ENCODE measurements around the gene USP49. TPM values are rescaled to one million over a fixed set of nuclear protein-coding genes. Genes with fewer than 3 reads are reported as not detected.

The USP49 gene
- total and polyA plus RNA-seq, 2 of the 4 experiments (the other 2 are of a cell fraction) = 1.4 to 2.1 TPM

GRCh38 chr6:41821266-41821665, 73.9 kb downstream of the USP49 start:
- ATAC-seq (ENCODE audit: low read depth) (no peak), DNase-seq (no peak)
- H3K23ac ChIP-seq (ENCODE audit: low read depth, low read length) = no peak overlapping the region
- H3K14ac ChIP-seq (replicated peaks; ENCODE audit: low read depth, low read length) = no peak overlapping the region
- no CpG with 5 or more reads among the region's 4 CpGs for WGBS, 2 experiments (ENCODE audit: extremely low coverage in 2 of 2, insufficient read length in 1 of 2)
- H4K91ac ChIP-seq (ENCODE audit: insufficient read depth, low read depth, low read length) = no peak overlapping the region
- no peak overlapping the region for H2AK9ac ChIP-seq (replicated peaks; ENCODE audit: low read depth, low read length, poor library complexity)
- H4K8ac ChIP-seq (ENCODE audit: low read depth in 2 of 2, low read length in 2 of 2) = no peak overlapping the region
- H3K9me1 ChIP-seq (ENCODE audit: insufficient read depth, low read length) = no peaks in the 10 kb centered on the region
- ChIA-PET CTCF (no interaction called here), POLR2A (ENCODE audit: unreplicated experiment) (no interaction called here)
- intact Hi-C loops (cut with micrococcal nuclease) = no loop called here
- BruUV-seq (replicated peaks) = no TSS peak
- no peaks in the 10 kb centered on the region for H3K4me1 ChIP-seq (ENCODE audit: control insufficient read depth, insufficient read depth, low read length)
- H3K27ac ChIP-seq (ENCODE audit: insufficient read depth, low read length) = no peak overlapping the region
- TF ChIP-seq CHD1 (IDR thresholded peaks at IDR 0.05; ENCODE audit: low read depth, low read length) (no peak), RAD21 (IDR thresholded peaks at IDR 0.05; ENCODE audit: low read length) (no peak), RCOR1 (IDR thresholded peaks at IDR 0.05; ENCODE audit: insufficient replicate concordance, low read length) (no peak)
- H3K9ac ChIP-seq (ENCODE audit: low read depth, low read length) = no peak overlapping the region
- H4K20me1 ChIP-seq (ENCODE audit: insufficient read depth, low read length) = no peaks in the 10 kb centered on the region
- no peak overlapping the region for H2BK20ac ChIP-seq (ENCODE audit: low read depth, low read length)
- H2BK120ac ChIP-seq (ENCODE audit: low read depth, low read length) = no peak overlapping the region
- H3K4ac ChIP-seq (ENCODE audit: low read depth, low read length) = no peak overlapping the region
- no peaks in the 10 kb centered on the region for H3K36me3 ChIP-seq (ENCODE audit: control insufficient read depth, insufficient read depth, low read length)
- H2BK5ac ChIP-seq (ENCODE audit: low read depth, low read length, poor library complexity, severe bottlenecking) = no peak overlapping the region
- no peak overlapping the region for H2BK15ac ChIP-seq (ENCODE audit: low read depth, low read length)
- H3K4me3 ChIP-seq (ENCODE audit: insufficient read depth, low read depth, low read length) = no peak overlapping the region
- H2AK5ac ChIP-seq (ENCODE audit: low read depth, low read length) = no peak overlapping the region
- no peaks in the 10 kb centered on the region for H3K79me1 ChIP-seq (ENCODE audit: low read depth in 1 of 2, low read length in 2 of 2)
- dilution Hi-C loops (cut with HindIII; ENCODE audit: low sequenced_read_pairs, unreplicated experiment) = no loop called here
- no peak overlapping the region for H3K56ac ChIP-seq (ENCODE audit: extremely low read depth, insufficient read depth, low read length)
- in situ Hi-C loops (cut with MboI; ENCODE audit: low sequenced_read_pairs) = no loop called here
- H3K27me3 ChIP-seq (ENCODE audit: control insufficient read depth, insufficient read depth, low read length) = no peaks in the 10 kb centered on the region
- H3K18ac ChIP-seq (ENCODE audit: low read depth, low read length) = no peak overlapping the region
- no peak overlapping the region for H4K5ac ChIP-seq (ENCODE audit: low read depth, low read length)
- no peaks in the 10 kb centered on the region for H3K9me3 ChIP-seq (ENCODE audit: control insufficient read depth, insufficient read depth, low read length)
- H3K4me2 ChIP-seq (ENCODE audit: low read depth, low read length) = no peak overlapping the region
- no peak overlapping the region for H2AFZ ChIP-seq (replicated peaks; ENCODE audit: low read length, poor library complexity)

Measured in IMR-90 (cell line).